Activated naive CD8-positive, alpha-beta T cell treated with anti-CD3 and anti-CD28 coated beads, Interleukin-2, amount 10 ng/mL, durations not matched to agents 7 days and 5 days (primary cell): ENCODE measurements around the gene ARHGEF4. TPM values are rescaled to one million over a fixed set of nuclear protein-coding genes. Genes with fewer than 3 reads are reported as not detected.

Experiments
- ATAC-seq: fragments of 150-1000 bp; cut with Tn5 transposase; one replicate; pipeline ENCODE4 v1.10.0; 2021; ENCODE audit warnings: low read depth, moderate library complexity
- POLR2A ChIA-PET: fragments of 350-600 bp; sonication (Branson Sonifier 250); formaldehyde crosslinking; loops from one replicate; lab custom pipeline; 2021; ENCODE audit warnings: antibody characterized with exemption; lab: Charles Lee
- DNase-seq: peaks from one replicate; pipeline ENCODE4 v3.0.0; 2021
- H3K27ac Mint-ChIP-seq: one replicate; pipeline ENCODE4 v1.8.0; 2022; ENCODE audit warnings: mild to moderate bottlenecking, mixed read lengths
- H3K27me3 Mint-ChIP-seq: one replicate; pipeline ENCODE4 v1.8.0; 2022; ENCODE audit warnings: mild to moderate bottlenecking, moderate library complexity, mixed read lengths
- H3K36me3 Mint-ChIP-seq: one replicate; pipeline ENCODE4 v1.8.0; 2021; ENCODE audit warnings: mild to moderate bottlenecking, mixed read lengths
- H3K4me1 Mint-ChIP-seq: one replicate; pipeline ENCODE4 v1.8.0; 2021; ENCODE audit warnings: mixed read lengths
- H3K4me3 Mint-ChIP-seq: one replicate; pipeline ENCODE4 v1.8.0; 2022; ENCODE audit warnings: mild to moderate bottlenecking, moderate library complexity, mixed read lengths
- H3K9me3 Mint-ChIP-seq: one replicate; pipeline ENCODE4 v1.8.0; 2021; ENCODE audit warnings: mixed read lengths
- total RNA-seq, 2 experiments: library from RNA; stranded (reverse); gene quantifications; one replicate each; pipeline ENCODE4 v1.2.3, GENCODE V29; 2021

Gene ARHGEF4
- total RNA-seq, 2 experiments from 2014 or later = 3.7 to 5.4 TPM

DNA sequence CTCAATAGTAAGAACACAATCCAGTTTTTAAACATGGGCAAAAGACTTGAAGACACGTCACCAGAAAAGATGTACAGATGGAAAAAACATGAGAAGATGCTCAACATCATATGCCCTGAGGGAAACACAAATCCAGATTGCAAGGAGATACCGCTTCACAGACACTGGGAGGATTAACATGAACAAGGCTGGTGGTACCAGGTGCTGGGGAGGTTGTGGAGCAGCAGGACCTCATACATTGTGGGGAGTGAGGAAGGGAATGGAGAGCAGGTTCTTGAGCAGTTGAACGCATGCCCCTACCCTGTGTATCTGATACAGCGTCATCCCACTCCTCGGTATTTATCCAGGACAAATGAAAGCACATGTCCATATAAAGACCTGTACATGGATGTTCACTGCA, 72.1 kb downstream of the ARHGEF4 start:
- ATAC-seq (no peak), DNase-seq (no peak)
- no peaks in the 10 kb centered on the region for H3K36me3 Mint-ChIP-seq
- POLR2A ChIA-PET = no interaction called here
- no peaks in the 10 kb centered on the region for H3K4me1 Mint-ChIP-seq
- H3K27me3 Mint-ChIP-seq = peaks cover 8% of the 10 kb centered on the region
- no peak overlapping the region for H3K4me3 Mint-ChIP-seq
- no peaks in the 10 kb centered on the region for H3K9me3 Mint-ChIP-seq
- H3K27ac Mint-ChIP-seq = no peak overlapping the region

GRCh38 chr2:130910931-130911330, 74.2 kb downstream of the ARHGEF4 start:
- Mint-ChIP-seq H3K9me3 (no peaks in the 10 kb centered on the region), H3K4me1 (no peaks in the 10 kb centered on the region), H3K27ac (no peak overlapping the region), H3K4me3 (no peak overlapping the region), H3K36me3 (no peaks in the 10 kb centered on the region), H3K27me3 (peaks cover 12% of the 10 kb centered on the region)
- POLR2A ChIA-PET = no interaction called here
- DNase-seq (no peak), ATAC-seq (no peak)

DNA sequence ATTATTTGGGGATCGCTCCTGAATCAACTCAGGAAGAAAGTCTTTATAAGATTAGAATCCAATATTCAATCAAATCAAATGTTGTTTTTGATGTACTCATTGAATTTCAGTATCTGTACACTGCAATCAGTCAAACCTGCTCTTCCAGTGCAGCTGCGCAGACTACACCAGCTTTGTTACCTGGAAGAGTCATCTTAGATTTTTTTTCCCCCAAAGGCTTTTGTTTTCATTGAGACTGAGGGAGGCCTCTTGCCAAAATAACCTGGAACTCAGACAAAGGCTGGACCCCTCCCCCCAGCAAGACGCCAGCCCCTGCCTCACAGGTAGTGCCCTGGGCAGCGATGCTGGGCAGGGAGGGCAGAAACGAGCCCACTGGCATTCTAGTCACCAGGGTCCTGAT, 74.8 kb downstream of the ARHGEF4 start:
- ATAC-seq (no peak), DNase-seq (no peak)
- H3K9me3 Mint-ChIP-seq = no peaks in the 10 kb centered on the region
- H3K4me3 Mint-ChIP-seq = no peak overlapping the region
- no peak overlapping the region for H3K27ac Mint-ChIP-seq
- no peaks in the 10 kb centered on the region for H3K36me3 Mint-ChIP-seq
- H3K27me3 Mint-ChIP-seq = peaks cover 13% of the 10 kb centered on the region
- no peaks in the 10 kb centered on the region for H3K4me1 Mint-ChIP-seq
- POLR2A ChIA-PET = no interaction called here

GRCh38 chr2:130911996-130912395, 75.3 kb downstream of the ARHGEF4 start:
- Mint-ChIP-seq H3K36me3 (no peaks in the 10 kb centered on the region), H3K27me3 (peaks cover 18% of the 10 kb centered on the region), H3K4me1 (no peaks in the 10 kb centered on the region), H3K4me3 (no peak overlapping the region), H3K27ac (no peak overlapping the region), H3K9me3 (no peaks in the 10 kb centered on the region)
- POLR2A ChIA-PET = no interaction called here
- DNase-seq = no peak
- no peak for ATAC-seq

DNA sequence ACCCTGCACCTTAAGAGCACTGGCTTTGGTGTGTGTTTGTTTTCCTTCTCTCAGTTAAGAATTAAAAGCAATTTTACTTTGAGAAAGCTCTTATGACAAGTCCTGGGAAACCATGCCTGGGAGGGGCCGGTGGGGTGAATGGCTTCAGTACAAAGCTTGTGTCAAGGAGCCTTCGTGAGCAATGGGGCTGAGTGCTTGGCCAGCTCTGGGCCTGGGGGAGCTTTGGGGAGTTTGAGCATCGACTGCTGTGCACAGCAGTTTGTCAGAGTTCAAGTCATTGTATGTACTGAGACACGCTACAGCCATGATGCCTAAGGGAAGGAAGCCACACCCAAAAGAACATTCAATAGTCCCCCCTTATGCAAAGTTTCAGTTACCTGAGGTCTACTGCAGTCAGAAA, 75.8 kb downstream of the ARHGEF4 start:
- no peaks in the 10 kb centered on the region for H3K36me3 Mint-ChIP-seq
- no peaks in the 10 kb centered on the region for H3K4me1 Mint-ChIP-seq
- no peak overlapping the region for H3K27ac Mint-ChIP-seq
- H3K27me3 Mint-ChIP-seq = peaks cover 22% of the 10 kb centered on the region
- no peak overlapping the region for H3K4me3 Mint-ChIP-seq
- ATAC-seq = no peak
- POLR2A ChIA-PET = no interaction called here
- no peak for DNase-seq
- H3K9me3 Mint-ChIP-seq = no peaks in the 10 kb centered on the region

DNA sequence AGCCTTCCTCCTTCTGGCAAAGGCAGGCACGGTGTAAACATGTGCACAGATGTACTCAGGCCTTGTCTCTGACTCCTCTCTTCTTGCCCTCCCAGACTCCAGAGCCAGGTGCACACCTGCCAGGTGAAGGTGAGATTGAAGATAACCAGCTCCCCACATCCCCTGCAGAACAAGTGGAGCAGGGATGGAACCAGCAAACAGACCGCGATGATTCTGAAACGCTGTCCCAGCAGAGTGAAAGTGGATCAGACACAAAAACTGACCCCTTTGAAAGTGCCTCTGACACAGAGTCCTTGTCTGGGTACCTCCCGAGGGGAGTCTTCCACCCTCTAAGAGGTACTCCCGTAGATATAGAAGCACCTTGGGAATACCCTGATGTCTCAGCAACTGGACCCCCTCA, 77.2 kb downstream of the ARHGEF4 start:
- no peak overlapping the region for H3K27ac Mint-ChIP-seq
- no peaks in the 10 kb centered on the region for H3K4me1 Mint-ChIP-seq
- no peaks in the 10 kb centered on the region for H3K36me3 Mint-ChIP-seq
- ATAC-seq = no peak
- DNase-seq = no peak
- no peaks in the 10 kb centered on the region for H3K9me3 Mint-ChIP-seq
- peaks cover 22% of the 10 kb centered on the region for H3K27me3 Mint-ChIP-seq
- POLR2A ChIA-PET = no interaction called here
- no peak overlapping the region for H3K4me3 Mint-ChIP-seq

DNA sequence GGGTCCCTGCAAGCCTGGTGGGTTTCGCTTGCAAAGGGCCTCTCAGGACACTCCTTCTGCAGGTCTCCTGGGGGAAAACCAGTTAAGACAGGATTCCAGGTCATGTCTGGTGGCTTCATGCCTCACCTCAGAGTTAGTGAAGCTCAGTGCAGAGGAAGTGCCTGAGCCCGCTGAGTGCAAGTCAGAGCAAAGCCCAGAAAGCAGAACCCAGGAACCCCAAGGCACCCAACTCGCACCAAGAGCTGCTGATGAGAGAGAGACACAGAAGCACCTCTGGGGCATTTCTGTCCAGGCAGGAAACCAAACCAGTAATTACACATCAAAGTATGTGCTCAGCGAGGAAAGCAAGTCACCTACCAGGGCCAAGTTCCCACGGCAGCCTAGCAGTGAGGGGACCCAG, 78.4 kb downstream of the ARHGEF4 start:
- no peak for ATAC-seq
- no peak overlapping the region for H3K4me3 Mint-ChIP-seq
- H3K36me3 Mint-ChIP-seq = no peaks in the 10 kb centered on the region
- POLR2A ChIA-PET = no interaction called here
- no peaks in the 10 kb centered on the region for H3K9me3 Mint-ChIP-seq
- DNase-seq = no peak
- H3K4me1 Mint-ChIP-seq = no peaks in the 10 kb centered on the region
- no peak overlapping the region for H3K27ac Mint-ChIP-seq
- peaks cover 22% of the 10 kb centered on the region for H3K27me3 Mint-ChIP-seq

DNA sequence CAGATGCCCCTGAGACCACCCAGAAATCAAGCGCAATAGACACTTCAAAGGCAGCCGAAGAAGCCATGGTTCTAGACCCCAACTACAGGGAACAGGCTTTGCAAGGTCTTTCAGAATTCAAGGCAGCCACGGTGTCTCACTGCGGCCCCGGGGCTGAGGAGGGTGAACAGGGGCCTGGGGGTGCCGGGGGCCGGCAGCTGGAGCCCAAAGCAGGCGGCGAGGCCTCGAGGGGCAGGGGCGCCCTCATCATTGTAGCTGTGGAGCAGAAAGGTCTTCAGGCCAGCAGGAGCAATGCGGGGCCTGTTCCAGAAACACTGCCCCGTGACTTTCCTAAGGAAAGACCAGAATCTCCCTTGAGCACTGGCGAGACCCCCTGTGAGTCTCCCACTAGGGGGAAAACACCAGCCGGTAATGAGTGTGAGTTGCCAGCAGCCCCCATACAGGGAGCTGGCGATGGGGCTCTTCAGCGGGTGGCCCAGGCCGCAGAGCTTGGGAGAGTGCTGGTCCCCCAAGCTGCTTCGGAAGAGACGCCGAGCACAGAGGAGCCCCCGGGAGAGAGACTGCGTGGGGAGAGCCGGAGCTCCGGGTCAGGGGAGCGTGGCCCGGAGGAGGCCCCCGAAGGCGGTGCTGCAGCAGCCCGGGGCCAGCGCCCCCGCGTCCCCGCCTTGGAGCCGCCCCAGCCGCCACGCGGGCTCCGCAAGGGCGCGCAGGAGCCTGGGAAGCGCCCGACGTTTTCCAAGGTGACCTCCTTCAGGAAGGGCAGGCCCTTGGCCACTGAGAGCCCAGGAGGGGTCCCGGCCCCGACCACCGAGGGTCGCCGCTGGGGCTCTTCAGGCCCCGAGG, 79.1 kb downstream of the ARHGEF4 start:
- POLR2A ChIA-PET = no interaction called here
- Mint-ChIP-seq H3K27ac (no peak overlapping the region), H3K27me3 (peaks cover 22% of the 10 kb centered on the region), H3K36me3 (no peaks in the 10 kb centered on the region), H3K4me3 (no peak overlapping the region), H3K4me1 (no peaks in the 10 kb centered on the region), H3K9me3 (no peaks in the 10 kb centered on the region)
- DNase-seq (no peak), ATAC-seq (no peak)

- DNase-seq (no peak), ATAC-seq (no peak)
- H3K9me3 Mint-ChIP-seq = no peaks in the 10 kb centered on the region
- POLR2A ChIA-PET = no interaction called here
- H3K36me3 Mint-ChIP-seq = no peaks in the 10 kb centered on the region
- peaks cover 22% of the 10 kb centered on the region for H3K27me3 Mint-ChIP-seq
- H3K4me3 Mint-ChIP-seq = no peak overlapping the region
- H3K27ac Mint-ChIP-seq = no peak overlapping the region
- H3K4me1 Mint-ChIP-seq = peaks cover 3% of the 10 kb centered on the region
These were observed 79.7 kb downstream of the ARHGEF4 start for GRCh38 chr2:130916438-130916705.

GRCh38 chr2:130917006-130917688, 80.4 kb downstream of the ARHGEF4 start:
- POLR2A ChIA-PET = no interaction called here
- no peaks in the 10 kb centered on the region for H3K9me3 Mint-ChIP-seq
- H3K4me1 Mint-ChIP-seq = peaks cover 3% of the 10 kb centered on the region
- no peak for ATAC-seq
- no peak overlapping the region for H3K4me3 Mint-ChIP-seq
- no peaks in the 10 kb centered on the region for H3K36me3 Mint-ChIP-seq
- H3K27ac Mint-ChIP-seq = no peak overlapping the region
- H3K27me3 Mint-ChIP-seq = peaks cover 22% of the 10 kb centered on the region
- no peak for DNase-seq

GRCh38 chr2:130918393-130918792, 81.7 kb downstream of the ARHGEF4 start:
- H3K27ac Mint-ChIP-seq = no peak overlapping the region
- H3K4me1 Mint-ChIP-seq = peaks cover 3% of the 10 kb centered on the region
- H3K36me3 Mint-ChIP-seq = no peaks in the 10 kb centered on the region
- DNase-seq = no peak
- POLR2A ChIA-PET = no interaction called here
- peaks cover 22% of the 10 kb centered on the region for H3K27me3 Mint-ChIP-seq
- H3K4me3 Mint-ChIP-seq = no peak overlapping the region
- no peak for ATAC-seq
- no peaks in the 10 kb centered on the region for H3K9me3 Mint-ChIP-seq

DNA sequence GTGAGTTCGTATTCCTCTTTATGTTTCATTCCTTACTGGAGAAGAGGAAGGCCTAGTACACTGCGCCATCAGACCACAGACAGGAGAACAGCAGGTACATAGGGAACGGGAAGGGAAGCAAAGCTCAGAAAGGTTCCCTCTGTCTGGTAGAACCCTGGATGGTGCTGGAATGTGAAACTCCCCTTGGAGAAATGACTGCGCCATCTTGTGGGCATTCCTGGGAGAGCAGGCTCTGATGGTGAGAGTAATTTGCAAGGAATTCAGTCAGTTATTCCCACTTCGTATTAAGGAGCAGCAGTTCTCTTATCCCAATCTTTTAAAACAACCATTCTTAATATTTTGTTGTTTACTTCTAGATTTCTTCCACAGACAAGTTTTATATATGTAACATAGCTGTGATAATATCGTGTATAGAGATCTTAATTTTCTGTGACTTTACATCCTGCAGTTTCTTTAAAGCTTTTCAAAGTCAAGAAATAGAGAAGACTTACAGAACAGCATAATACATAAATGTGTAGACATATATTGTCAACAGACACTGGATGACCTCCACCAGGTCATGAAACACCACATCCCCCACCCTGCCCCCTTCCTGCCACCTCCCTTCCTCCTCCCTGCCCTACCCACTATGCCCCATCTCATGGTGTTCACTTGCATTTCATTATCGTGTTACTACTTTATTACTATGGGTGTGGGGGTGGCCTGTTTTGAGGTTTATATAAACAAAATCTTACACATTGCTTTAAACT, 83.9 kb downstream of the ARHGEF4 start:
- ATAC-seq = no peak
- H3K4me3 Mint-ChIP-seq = no peak overlapping the region
- no peaks in the 10 kb centered on the region for H3K9me3 Mint-ChIP-seq
- peaks cover 14% of the 10 kb centered on the region for H3K27me3 Mint-ChIP-seq
- POLR2A ChIA-PET = no interaction called here
- DNase-seq = peak; percentile 53
- H3K27ac Mint-ChIP-seq = no peak overlapping the region
- no peaks in the 10 kb centered on the region for H3K36me3 Mint-ChIP-seq
- peaks cover 3% of the 10 kb centered on the region for H3K4me1 Mint-ChIP-seq

DNA sequence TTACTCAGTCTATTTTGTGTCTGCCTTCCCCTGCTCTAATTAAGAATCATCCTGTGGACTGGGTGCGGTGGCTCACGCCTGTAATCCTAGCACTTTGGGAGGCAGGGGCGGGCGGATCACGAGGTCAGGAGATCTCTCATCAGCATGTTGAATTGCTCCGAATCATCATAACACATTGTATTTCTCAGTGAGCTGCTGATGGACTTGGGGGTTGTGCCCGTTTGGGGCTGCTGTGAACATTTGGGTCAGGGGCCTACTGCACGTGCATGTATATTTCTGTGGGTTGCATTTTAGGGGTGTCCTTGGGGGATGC, 84.4 kb downstream of the ARHGEF4 start:
- H3K4me1 Mint-ChIP-seq = peaks cover 3% of the 10 kb centered on the region
- ATAC-seq (no peak), DNase-seq (no peak)
- peaks cover 17% of the 10 kb centered on the region for H3K27me3 Mint-ChIP-seq
- H3K4me3 Mint-ChIP-seq = no peak overlapping the region
- no peaks in the 10 kb centered on the region for H3K9me3 Mint-ChIP-seq
- no peaks in the 10 kb centered on the region for H3K36me3 Mint-ChIP-seq
- POLR2A ChIA-PET = no interaction called here
- no peak overlapping the region for H3K27ac Mint-ChIP-seq

DNA sequence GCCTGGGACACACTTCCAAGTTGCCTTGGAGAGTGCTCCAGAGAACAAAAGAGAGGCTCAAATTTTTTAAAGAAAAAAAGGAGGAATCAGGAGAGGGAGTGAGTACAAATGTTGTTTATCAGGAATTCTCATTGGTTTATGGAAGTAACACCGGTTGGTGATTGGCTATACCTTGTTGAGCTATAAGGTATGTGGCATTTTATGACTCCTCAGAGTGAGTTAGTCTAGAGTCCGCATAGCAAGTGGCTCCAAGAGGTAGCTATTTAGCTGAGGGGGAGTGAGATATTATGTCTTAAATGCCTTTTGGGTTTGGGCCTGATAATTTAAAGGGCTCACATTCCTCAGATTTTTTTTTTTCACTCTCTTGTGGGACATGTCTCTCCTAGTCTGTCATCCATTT, 85.7 kb downstream of the ARHGEF4 start:
- H3K9me3 Mint-ChIP-seq = peaks cover 4% of the 10 kb centered on the region
- DNase-seq = no peak
- no peak overlapping the region for H3K4me3 Mint-ChIP-seq
- no peak for ATAC-seq
- POLR2A ChIA-PET = no interaction called here
- no peak overlapping the region for H3K27ac Mint-ChIP-seq
- no peaks in the 10 kb centered on the region for H3K36me3 Mint-ChIP-seq
- peaks cover 16% of the 10 kb centered on the region for H3K27me3 Mint-ChIP-seq
- H3K4me1 Mint-ChIP-seq = peaks cover 3% of the 10 kb centered on the region
